ENCODE data around the gene TBC1D22A. TPM values are rescaled to one million over a fixed set of nuclear protein-coding genes. Genes with fewer than 3 reads are reported as not detected.

The TBC1D22A gene
- total and polyA plus RNA-seq, 10 of the 15 experiments (the other 5 are each of a cell fraction or from before 2014, with no cell fraction given): 0.63 to 44.7 (median 27.4) TPM

DNA sequence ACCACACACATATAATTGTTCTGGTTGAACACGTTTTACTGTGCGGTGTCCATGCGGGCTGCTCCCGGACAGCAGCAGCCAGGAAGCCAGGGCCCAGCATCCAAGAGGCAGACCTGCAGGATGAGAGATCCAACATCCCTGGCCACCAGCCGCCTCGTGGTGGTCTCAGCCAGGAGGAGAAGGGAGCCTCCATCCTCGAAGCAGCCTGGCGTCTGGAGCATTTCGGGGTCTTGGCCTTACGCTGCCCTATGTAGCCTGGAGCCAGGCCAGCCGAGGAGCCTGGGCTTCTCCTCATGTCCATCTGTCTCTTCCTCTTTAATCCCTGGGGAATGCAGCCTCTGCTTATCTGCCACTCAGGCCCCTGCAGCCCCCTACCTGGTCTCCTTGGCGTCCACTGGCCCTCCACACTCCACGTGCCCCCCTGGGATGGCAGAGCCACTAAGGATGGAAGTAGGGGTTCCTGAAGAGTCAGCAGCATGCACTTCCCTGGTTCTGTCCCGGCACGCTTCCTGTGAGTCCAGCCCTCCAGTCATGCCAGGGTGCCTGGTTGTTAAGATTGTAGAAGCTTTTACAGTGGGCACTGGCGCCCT is 253.2 kb downstream of the TBC1D22A start:
- WGBS (ENCODE audit: insufficient coverage, insufficient replicate concordance, low lambda C conversion rate, missing lambda C conversion rate): 95% methylated on average over 16 of the region's 16 CpGs
- BruUV-seq (replicated peaks): no TSS peak
- Histone ChIP-seq H3K79me2 (ENCODE audit: control insufficient read depth, insufficient read depth, low read length) (no peaks in the 10 kb centered on the region; the same call in none of the 2 replicates), H3K9me3 (replicated peaks; ENCODE audit: control insufficient read depth, insufficient read depth, low read length) (peaks cover 14% of the 10 kb centered on the region; the same call in 2 of the 3 replicates), H2AFZ (ENCODE audit: control insufficient read depth, low read depth, low read length) (no peak overlapping the region), H3K9ac (ENCODE audit: control insufficient read depth, insufficient read depth, low read length) (no peak overlapping the region), H3K4me2 (ENCODE audit: control insufficient read depth, insufficient read depth) (no peak overlapping the region), H3K27ac (ENCODE audit: control insufficient read depth, insufficient read depth) (no peak overlapping the region), H3K4me1 (ENCODE audit: control insufficient read depth, insufficient read depth, low read length) (no peaks in the 10 kb centered on the region), H4K20me1 (ENCODE audit: control insufficient read depth, insufficient read depth) (no peaks in the 10 kb centered on the region), H3K4me3 (no peak overlapping the region), H3K36me3 (ENCODE audit: control insufficient read depth in 2 of 2, insufficient read depth in 2 of 2, low read length in 1 of 2) (peaks cover 7 to 12% of the 10 kb centered on the region in 2 experiments; a peak in 3 of 4 replicates), H3K27me3 (replicated peaks in 1 of 2; ENCODE audit: control insufficient read depth in 2 of 2, insufficient read depth in 2 of 2, low read length in 1 of 2) (no peaks in the 10 kb centered on the region)
- ChIA-PET CTCF (no interaction called here), RAD21 (ENCODE audit: unreplicated experiment) (no interaction called here), POLR2A (no interaction called here), SMC1A (ENCODE audit: uncharacterized antibody, unreplicated experiment) (interaction anchor here (0.8 kb wide), 1 partner anchor 8 kb away, joined by 3 read pairs; no protein-coding TSS in a partner anchor)
- no peak for TF ChIP-seq TBL1XR1 (IDR thresholded peaks at IDR 0.05; ENCODE audit: low read depth, low read length)
- TF ChIP-seq, protein P1, sequence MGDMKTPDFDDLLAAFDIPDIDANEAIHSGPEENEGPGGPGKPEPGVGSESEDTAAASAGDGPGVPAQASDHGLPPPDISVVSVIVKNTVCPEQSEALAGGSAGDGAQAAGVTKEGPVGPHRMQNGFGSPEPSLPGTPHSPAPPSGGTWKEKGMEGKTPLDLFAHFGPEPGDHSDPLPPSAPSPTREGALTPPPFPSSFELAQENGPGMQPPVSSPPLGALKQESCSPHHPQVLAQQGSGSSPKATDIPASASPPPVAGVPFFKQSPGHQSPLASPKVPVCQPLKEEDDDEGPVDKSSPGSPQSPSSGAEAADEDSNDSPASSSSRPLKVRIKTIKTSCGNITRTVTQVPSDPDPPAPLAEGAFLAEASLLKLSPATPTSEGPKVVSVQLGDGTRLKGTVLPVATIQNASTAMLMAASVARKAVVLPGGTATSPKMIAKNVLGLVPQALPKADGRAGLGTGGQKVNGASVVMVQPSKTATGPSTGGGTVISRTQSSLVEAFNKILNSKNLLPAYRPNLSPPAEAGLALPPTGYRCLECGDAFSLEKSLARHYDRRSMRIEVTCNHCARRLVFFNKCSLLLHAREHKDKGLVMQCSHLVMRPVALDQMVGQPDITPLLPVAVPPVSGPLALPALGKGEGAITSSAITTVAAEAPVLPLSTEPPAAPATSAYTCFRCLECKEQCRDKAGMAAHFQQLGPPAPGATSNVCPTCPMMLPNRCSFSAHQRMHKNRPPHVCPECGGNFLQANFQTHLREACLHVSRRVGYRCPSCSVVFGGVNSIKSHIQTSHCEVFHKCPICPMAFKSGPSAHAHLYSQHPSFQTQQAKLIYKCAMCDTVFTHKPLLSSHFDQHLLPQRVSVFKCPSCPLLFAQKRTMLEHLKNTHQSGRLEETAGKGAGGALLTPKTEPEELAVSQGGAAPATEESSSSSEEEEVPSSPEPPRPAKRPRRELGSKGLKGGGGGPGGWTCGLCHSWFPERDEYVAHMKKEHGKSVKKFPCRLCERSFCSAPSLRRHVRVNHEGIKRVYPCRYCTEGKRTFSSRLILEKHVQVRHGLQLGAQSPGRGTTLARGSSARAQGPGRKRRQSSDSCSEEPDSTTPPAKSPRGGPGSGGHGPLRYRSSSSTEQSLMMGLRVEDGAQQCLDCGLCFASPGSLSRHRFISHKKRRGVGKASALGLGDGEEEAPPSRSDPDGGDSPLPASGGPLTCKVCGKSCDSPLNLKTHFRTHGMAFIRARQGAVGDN (IDR thresholded peaks at IDR 0.05): no peak
- TF ChIP-seq PAX8 (IDR thresholded peaks at IDR 0.05): no peak
- TF ChIP-seq CHD4 (IDR thresholded peaks at IDR 0.05): no peak
- TF ChIP-seq, protein P2, sequence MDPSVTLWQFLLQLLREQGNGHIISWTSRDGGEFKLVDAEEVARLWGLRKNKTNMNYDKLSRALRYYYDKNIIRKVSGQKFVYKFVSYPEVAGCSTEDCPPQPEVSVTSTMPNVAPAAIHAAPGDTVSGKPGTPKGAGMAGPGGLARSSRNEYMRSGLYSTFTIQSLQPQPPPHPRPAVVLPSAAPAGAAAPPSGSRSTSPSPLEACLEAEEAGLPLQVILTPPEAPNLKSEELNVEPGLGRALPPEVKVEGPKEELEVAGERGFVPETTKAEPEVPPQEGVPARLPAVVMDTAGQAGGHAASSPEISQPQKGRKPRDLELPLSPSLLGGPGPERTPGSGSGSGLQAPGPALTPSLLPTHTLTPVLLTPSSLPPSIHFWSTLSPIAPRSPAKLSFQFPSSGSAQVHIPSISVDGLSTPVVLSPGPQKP (IDR thresholded peaks at IDR 0.05; ENCODE audit: low read depth, low read length): no peak
- no peak for TF ChIP-seq POU2F2 (IDR thresholded peaks at IDR 0.05; ENCODE audit: borderline replicate concordance, low read depth, low read length)
- no peak for TF ChIP-seq MYB (IDR thresholded peaks at IDR 0.05; ENCODE audit: borderline replicate concordance, low read depth, low read length)
- no peak for TF ChIP-seq TCF7 (IDR thresholded peaks at IDR 0.05; ENCODE audit: borderline replicate concordance)
- TF ChIP-seq YBX1 (IDR thresholded peaks at IDR 0.05): no peak
- no peak for TF ChIP-seq SIX5 (IDR thresholded peaks at IDR 0.05; ENCODE audit: low read depth, low read length, severe bottlenecking)
- TF ChIP-seq, protein P3, sequence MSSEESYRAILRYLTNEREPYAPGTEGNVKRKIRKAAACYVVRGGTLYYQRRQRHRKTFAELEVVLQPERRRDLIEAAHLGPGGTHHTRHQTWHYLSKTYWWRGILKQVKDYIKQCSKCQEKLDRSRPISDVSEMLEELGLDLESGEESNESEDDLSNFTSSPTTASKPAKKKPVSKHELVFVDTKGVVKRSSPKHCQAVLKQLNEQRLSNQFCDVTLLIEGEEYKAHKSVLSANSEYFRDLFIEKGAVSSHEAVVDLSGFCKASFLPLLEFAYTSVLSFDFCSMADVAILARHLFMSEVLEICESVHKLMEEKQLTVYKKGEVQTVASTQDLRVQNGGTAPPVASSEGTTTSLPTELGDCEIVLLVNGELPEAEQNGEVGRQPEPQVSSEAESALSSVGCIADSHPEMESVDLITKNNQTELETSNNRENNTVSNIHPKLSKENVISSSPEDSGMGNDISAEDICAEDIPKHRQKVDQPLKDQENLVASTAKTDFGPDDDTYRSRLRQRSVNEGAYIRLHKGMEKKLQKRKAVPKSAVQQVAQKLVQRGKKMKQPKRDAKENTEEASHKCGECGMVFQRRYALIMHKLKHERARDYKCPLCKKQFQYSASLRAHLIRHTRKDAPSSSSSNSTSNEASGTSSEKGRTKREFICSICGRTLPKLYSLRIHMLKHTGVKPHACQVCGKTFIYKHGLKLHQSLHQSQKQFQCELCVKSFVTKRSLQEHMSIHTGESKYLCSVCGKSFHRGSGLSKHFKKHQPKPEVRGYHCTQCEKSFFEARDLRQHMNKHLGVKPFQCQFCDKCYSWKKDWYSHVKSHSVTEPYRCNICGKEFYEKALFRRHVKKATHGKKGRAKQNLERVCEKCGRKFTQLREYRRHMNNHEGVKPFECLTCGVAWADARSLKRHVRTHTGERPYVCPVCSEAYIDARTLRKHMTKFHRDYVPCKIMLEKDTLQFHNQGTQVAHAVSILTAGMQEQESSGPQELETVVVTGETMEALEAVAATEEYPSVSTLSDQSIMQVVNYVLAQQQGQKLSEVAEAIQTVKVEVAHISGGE (CRISPR knock-in tag; IDR thresholded peaks at IDR 0.05): no peak
- no peak for TF ChIP-seq NR2C2 (IDR thresholded peaks at IDR 0.05; ENCODE audit: borderline replicate concordance, control insufficient read depth, insufficient read length, low read depth)
- TF ChIP-seq RELA (IDR thresholded peaks at IDR 0.05; ENCODE audit: borderline replicate concordance, partially characterized antibody): no peak
- no peak for TF ChIP-seq IRF4 (IDR thresholded peaks at IDR 0.05; ENCODE audit: low read depth, low read length)
- in situ Hi-C loops (cut with MboI) (no loop called here), intact Hi-C loops (cut with micrococcal nuclease; ENCODE audit: unreplicated experiment) (no loop called here)
- ATAC-seq: no peak
- no peak for DNase-seq (ENCODE audit: low read depth, low spot score)
- no peak for FAIRE-seq

Measured in GM12878 (cell line).